Stimulated activated CD8-positive, alpha-beta memory T cell treated with anti-CD3 and anti-CD28 coated beads, Interleukin-12 subunit alpha, Interleukin-12 subunit beta, amount 100 ng/mL, for 1 hour (primary cell): ENCODE measurements around the gene RRP9.
"Not testable (repeated sequence)": the region's sequence is repeated elsewhere in the genome, so short reads cannot be mapped to it uniquely, and the experiment has no call there.

Experiments used
- DNase-seq: peaks from one replicate; pipeline ENCODE4 v3.0.0-alpha.2; 2020; ENCODE audit warnings: low read depth

The RRP9 gene

DNA sequence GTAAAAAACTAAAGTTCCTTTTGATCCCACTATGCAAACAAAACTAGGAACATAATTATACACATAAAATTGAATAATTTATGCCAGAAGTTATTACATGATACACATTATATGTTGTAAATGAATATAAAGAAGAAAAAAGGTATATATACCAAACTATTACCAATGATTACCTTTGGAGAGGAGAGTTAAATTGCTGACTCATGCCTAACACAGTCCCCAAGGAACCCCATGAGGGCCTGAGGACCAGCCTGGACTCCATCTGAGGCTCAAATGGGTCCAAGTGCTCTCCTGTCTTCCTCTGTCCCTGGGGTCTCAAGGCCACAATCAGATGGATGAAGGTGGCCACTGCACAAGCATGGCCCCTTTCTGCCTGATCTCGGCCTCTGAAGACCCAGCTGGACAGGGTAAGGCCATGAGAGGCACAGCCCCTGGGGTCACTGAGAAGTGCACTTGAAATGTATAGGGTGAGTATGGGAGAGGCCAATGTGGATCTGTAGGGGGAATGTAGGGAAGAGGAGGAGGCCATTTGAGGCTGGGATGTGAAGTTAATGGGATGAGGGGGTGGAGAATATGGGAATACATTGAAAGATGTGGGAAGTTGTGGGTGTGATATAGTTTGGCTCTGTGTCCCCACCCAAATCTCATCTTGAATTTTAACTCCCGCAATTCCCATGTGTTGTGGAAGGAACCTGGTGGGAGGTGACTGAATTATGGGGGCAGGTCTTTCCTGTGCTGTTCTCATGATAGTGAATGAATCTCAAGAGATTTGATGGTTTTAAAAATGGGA, 37.5 kb downstream of the RRP9 start:
- DNase-seq: no peak

DNA sequence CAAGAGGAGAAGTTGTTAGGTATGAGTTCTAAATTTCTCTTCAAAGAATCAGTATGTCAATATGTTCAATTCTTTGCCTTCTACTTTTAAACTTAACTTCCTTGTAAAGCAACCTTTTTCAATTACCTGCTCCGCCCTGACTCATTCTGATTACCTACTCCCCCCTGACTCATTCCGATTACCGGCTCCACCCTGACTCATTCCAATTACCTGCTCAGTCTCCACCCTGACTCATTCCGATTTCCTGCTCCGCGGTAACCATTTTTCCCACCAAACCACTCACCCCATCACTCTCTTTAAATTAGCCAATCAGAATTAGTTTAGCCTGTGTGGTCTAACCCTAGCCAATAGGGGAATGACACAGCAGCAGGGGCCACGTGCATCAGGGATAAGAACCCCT, 39.3 kb downstream of the RRP9 start:
- not testable (repeated sequence) for DNase-seq

- DNase-seq: not testable (repeated sequence)
Observed at GRCh38 chr3:51900043-51900442, 41.7 kb downstream of the RRP9 start.

- no peak for DNase-seq
Observed at GRCh38 chr3:51897391-51897790, 44.3 kb downstream of the RRP9 start.

DNA sequence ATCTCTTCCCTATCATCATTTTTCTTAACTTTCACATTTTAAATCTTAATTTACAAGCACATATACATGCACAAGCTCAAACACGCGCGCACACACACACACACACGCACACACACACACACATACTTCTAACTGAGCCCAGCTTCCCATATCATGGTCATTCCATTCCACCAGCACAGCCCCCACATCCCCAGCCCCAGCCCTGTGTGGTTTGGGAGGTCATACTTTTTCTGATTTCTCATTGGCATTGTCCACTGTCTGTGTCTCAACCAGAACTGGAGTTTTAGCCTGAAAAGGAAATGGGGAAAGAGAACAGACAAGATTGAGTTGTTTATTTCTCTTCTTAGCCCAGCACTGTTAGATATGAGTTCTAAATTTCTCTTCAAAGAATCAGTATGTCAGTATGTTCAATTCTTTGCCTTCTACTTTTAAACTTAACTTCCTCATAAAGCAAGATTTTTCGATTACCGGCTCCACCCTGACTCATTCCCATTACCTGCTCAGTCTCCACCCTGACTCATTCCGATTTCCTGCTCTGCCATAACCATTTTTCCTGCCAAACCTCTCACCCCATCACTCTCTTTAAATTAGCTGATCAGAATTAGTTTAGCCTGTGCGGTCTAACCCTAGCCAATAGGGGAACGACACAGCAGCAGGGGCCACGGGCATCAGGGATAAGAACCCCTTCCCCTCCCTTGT, 44.9 kb downstream of the RRP9 start:
- DNase-seq: no peak

GRCh38 chr3:51894939-51895338, 46.8 kb downstream of the RRP9 start:
- DNase-seq: no peak

DNA sequence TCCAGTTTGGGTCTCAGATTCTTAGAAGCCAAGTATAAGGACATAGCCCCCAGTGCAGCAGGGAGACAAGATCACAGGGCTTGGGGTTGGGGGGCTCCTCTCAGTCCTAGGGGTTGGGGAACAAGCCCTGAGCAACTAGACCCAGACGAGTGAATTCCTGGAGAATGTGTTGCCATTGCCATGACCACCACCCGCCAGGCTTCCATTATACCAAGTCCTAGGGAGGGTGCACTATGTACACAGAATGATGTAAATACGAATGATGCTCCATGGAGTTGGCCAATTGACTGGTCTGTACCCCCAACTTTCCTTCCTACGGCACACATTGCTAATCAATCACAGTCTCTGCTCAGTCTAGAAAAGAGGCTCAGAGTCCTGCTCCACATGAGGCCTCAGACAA, 47.3 kb downstream of the RRP9 start:
- DNase-seq: no peak

DNA sequence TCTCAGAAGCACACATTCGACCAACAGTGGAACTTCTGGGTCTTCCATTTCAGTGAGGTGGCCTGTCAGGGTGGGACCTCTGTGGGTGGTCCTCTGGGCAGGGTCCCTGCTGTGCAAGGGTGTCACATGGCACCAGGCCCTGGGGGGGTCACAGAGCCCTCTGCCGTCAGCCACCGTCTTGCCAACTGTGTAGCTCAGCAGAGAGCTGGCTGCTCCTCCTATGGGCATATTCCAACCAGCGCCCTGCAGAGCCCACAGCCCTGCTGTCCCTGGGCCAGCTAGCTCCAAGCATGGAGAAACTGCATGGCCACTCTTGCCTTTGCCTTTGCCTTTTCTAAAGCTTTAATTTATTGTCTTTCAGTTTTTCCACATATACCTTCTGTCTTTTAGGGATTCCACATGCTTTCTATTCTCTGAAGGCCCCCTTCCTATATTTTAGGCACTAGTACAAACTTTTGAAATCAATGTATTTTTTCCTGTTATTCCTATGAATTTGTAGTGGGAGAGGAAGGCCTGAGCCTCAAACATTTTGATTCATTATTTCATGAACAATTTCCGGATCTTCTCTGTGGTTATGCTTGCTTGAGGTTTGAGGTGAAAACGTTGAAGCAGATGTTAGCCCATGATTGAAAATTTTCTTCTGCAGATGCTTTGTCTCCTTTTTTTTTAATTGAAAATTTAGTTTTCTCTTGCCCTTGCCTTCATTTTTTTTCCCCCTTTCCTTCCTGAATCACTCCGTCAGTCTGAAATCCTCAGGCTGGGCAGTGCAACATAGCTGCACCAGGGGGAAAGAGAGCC, 50.3 kb downstream of the RRP9 start:
- no peak for DNase-seq

DNA sequence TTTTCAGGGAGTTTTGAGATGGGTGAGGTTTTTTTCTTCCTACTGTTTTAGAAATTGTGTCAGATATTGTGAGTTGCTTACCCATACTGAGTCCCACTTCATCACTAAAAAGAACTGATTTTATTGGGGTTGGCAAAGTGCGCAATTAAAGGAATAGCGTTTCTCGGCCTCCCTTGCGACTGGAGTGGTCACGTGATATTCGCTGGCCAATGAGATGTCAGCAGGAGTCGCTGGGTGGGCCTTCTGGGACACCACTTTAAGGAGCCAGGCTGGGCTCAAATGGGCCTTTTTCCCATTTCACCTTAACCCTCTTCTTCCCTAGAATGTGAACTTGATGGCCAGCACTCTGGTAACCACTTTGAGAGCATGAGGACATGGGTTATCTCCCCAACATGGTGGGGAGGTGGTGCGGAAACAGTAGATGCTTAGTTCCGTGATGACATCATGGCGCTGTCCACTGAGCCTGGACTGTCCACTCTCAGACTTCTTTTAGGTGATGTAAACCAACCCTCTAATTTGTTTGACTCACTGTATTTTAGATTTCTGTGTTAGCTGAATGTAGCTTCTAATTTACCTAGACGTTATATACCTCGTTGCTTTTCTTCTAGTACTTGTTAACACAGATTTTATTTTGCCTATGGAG, 53.1 kb downstream of the RRP9 start:
- DNase-seq: no peak

GRCh38 chr3:51887620-51888019, 54.1 kb downstream of the RRP9 start:
- no peak for DNase-seq

- DNase-seq: no peak
Observed at GRCh38 chr3:51886447-51886846, 55.3 kb downstream of the RRP9 start.
